Measurements from ENCODE around the gene LMAN2. TPM values are rescaled to one million over a fixed set of nuclear protein-coding genes. Genes with fewer than 3 reads are reported as not detected.

LMAN2 gene
- total and polyA plus RNA-seq, 8 donors, result 101 to 155 (median 108) TPM

- H3K4me3 ChIP-seq, result no peak overlapping the region
- DNase-seq, result peak in 1 of 4 donors; percentile 61
- H3K4me1 ChIP-seq, result peaks cover 0 to 10% of the 10 kb centered on the region in 2 donors
- no peaks in the 10 kb centered on the region for H3K9me3 ChIP-seq
- H3K27ac ChIP-seq, result no peak overlapping the region
- no peak for ATAC-seq
- intact Hi-C loops (cut with DNase I), result no loop called here
- H3K27me3 ChIP-seq, result no peaks in the 10 kb centered on the region
- TF ChIP-seq, protein P1, sequence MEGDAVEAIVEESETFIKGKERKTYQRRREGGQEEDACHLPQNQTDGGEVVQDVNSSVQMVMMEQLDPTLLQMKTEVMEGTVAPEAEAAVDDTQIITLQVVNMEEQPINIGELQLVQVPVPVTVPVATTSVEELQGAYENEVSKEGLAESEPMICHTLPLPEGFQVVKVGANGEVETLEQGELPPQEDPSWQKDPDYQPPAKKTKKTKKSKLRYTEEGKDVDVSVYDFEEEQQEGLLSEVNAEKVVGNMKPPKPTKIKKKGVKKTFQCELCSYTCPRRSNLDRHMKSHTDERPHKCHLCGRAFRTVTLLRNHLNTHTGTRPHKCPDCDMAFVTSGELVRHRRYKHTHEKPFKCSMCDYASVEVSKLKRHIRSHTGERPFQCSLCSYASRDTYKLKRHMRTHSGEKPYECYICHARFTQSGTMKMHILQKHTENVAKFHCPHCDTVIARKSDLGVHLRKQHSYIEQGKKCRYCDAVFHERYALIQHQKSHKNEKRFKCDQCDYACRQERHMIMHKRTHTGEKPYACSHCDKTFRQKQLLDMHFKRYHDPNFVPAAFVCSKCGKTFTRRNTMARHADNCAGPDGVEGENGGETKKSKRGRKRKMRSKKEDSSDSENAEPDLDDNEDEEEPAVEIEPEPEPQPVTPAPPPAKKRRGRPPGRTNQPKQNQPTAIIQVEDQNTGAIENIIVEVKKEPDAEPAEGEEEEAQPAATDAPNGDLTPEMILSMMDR (IDR thresholded peaks at IDR 0.05), result no peak
- peaks cover 0 to 91% of the 10 kb centered on the region in 2 donors for H3K36me3 ChIP-seq
Observed at GRCh38 chr5:177332031-177332895, 19.2 kb downstream of the LMAN2 start.

DNA sequence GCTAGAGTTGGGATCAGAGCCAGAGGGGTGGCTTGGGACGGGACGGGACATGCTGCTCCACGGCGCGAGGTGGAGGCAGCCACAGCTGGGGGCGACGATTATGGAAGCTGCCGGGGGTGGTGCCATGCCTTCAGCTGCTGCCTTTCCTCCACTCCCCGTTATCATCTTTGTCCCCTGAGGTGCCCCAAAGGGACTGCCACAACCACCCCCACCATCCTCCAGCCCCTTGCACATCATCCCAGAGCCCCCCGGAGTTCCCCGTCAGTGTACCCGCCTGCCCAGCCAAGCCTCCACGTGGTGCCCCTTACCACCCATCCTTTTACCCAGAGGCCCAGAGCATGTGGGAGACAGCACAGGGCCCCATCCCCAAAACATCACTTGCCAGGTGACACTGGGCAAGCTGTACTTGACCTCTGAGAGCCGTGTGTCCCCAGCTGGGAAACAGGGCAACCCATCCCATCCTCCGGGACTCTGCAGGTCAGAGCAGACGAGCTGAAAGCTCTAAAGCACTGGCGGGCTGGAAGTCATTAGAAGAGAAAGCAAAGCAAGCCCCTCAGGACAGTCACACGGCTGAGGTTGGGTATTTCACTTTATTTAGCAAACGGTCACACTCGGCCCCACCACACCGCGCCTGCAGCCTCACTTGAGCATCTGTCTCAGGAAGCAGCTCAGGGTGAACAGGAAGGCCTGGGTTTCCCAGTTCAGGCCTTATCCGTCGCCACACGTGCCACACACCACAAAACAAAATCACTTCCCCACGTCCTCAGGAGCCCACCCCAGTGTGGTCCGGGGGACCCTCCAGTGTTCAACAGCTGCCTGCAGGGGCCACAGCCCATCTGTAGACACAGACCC lies 20.3 kb downstream of the LMAN2 start:
- DNase-seq (peak in 1 of 4 donors; percentile 61), ATAC-seq (no peak)
- intact Hi-C loops (cut with DNase I), result no loop called here
- Histone ChIP-seq H3K36me3 (peaks cover 0 to 81% of the 10 kb centered on the region in 2 donors), H3K9me3 (no peaks in the 10 kb centered on the region), H3K27ac (no peak overlapping the region), H3K4me3 (no peak overlapping the region), H3K27me3 (no peaks in the 10 kb centered on the region), H3K4me1 (peaks cover 0 to 10% of the 10 kb centered on the region in 2 donors)
- TF ChIP-seq, protein P1 (IDR thresholded peaks at IDR 0.05), result no peak

GRCh38 chr5:177329883-177330282 lies 21.6 kb downstream of the LMAN2 start:
- ATAC-seq (no peak), DNase-seq (peak in 1 of 4 donors; percentile 21)
- no peaks in the 10 kb centered on the region for H3K27me3 ChIP-seq
- TF ChIP-seq, protein P1 (IDR thresholded peaks at IDR 0.05), result no peak
- H3K27ac ChIP-seq, result no peak overlapping the region
- peaks cover 0 to 68% of the 10 kb centered on the region in 2 donors for H3K36me3 ChIP-seq
- H3K4me3 ChIP-seq, result no peak overlapping the region
- peaks cover 0 to 10% of the 10 kb centered on the region in 2 donors for H3K4me1 ChIP-seq
- intact Hi-C loops (cut with DNase I), result loop anchor here in 1 of 2 donors (10.0 kb wide), 1 partner anchor 125 kb away; no protein-coding TSS in a partner anchor
- no peaks in the 10 kb centered on the region for H3K9me3 ChIP-seq

GRCh38 chr5:177328545-177329231 lies 22.8 kb downstream of the LMAN2 start:
- peak in 1 of 4 donors; percentile 18 for DNase-seq
- ATAC-seq, result no peak
- Histone ChIP-seq H3K4me3 (no peak overlapping the region), H3K9me3 (no peaks in the 10 kb centered on the region), H3K36me3 (peaks cover 0 to 56% of the 10 kb centered on the region in 2 donors), H3K4me1 (peaks cover 0 to 10% of the 10 kb centered on the region in 2 donors), H3K27ac (no peak overlapping the region), H3K27me3 (no peaks in the 10 kb centered on the region)
- TF ChIP-seq, protein P1 (IDR thresholded peaks at IDR 0.05), result no peak
- intact Hi-C loops (cut with DNase I), result loop anchor here in 1 of 2 donors (10.0 kb wide), 1 partner anchor 126 kb away; no protein-coding TSS in a partner anchor
